Neural progenitor cell (in vitro differentiated cells): ENCODE measurements around the gene AKAP3.

ENCODE experiments used
- CTCF ChIP-seq: fragments of 200-600 bp; sonication (generic); IDR thresholded peaks from 2 replicates; pipeline ENCODE4 v1.5.1; 2017; ENCODE audit warnings: antibody characterized with exemption, mild to moderate bottlenecking
- EZH2phosphoT487 ChIP-seq: fragments of 200-600 bp; sonication (generic); IDR thresholded peaks from 2 replicates; pipeline ENCODE4 v1.6.1; 2017; ENCODE audit warnings: antibody characterized with exemption

GRCh38 chr12:4588916-4589315, 59.9 kb downstream of the AKAP3 start:
- TF ChIP-seq CTCF (no peak), EZH2phosphoT487 (no peak)
